IPS-18a (cell line): ENCODE measurements around the gene SLC6A8.

Source experiments
- H3K27ac ChIP-seq: one replicate; pipeline ENCODE4 v1.5.1; 2013; ENCODE audit warnings: low read length
- H3K27me3 ChIP-seq: one replicate; pipeline ENCODE4 v1.6.1; 2013; ENCODE audit warnings: mild to moderate bottlenecking, low read length; ENCODE audit not compliant: control insufficient read depth, insufficient read depth
- H3K36me3 ChIP-seq: one replicate; pipeline ENCODE4 v1.6.1; 2013; ENCODE audit warnings: low read depth, low read length; ENCODE audit not compliant: control insufficient read depth
- H3K4me1 ChIP-seq: one replicate; pipeline ENCODE4 v1.6.1; 2013; ENCODE audit warnings: low read depth, low read length; ENCODE audit not compliant: control insufficient read depth
- H3K4me3 ChIP-seq: one replicate; pipeline ENCODE4 v1.5.1; 2013; ENCODE audit warnings: low read length
- H3K9ac ChIP-seq: one replicate; pipeline ENCODE4 v1.6.1; 2013; ENCODE audit warnings: mild to moderate bottlenecking, low read length, moderate library complexity
- H3K9me3 ChIP-seq: one replicate; pipeline ENCODE4 v1.6.1; 2013; ENCODE audit warnings: low read depth, low read length; ENCODE audit not compliant: control insufficient read depth

Gene SLC6A8

GRCh38 chrX:153687121-153688039 lies at the start of gene SLC6A8:
Gene SLC6A8, plus strand, starts transcription at chrX:153687926. Its CDS starts 649 bp downstream, at chrX:153688575.
- Histone ChIP-seq H3K4me3 (no peak within 1 kb of the TSS), H3K27me3 (no peaks in the 10 kb centered on the region), H3K4me1 (no peaks in the 10 kb centered on the region), H3K9ac (no peak within 1 kb of the TSS), H3K36me3 (no peaks in the 10 kb centered on the region), H3K9me3 (no peaks in the 10 kb centered on the region), H3K27ac (no peak within 1 kb of the TSS)

GRCh38 chrX:153638041-153638371 lies 49.7 kb upstream of the SLC6A8 start:
- Histone ChIP-seq H3K4me3 (no peak overlapping the region), H3K4me1 (no peaks in the 10 kb centered on the region), H3K27me3 (peaks cover 30% of the 10 kb centered on the region), H3K36me3 (no peaks in the 10 kb centered on the region), H3K9me3 (no peaks in the 10 kb centered on the region), H3K27ac (no peak overlapping the region), H3K9ac (no peak overlapping the region)

- Histone ChIP-seq H3K9me3 (no peaks in the 10 kb centered on the region), H3K27me3 (peaks cover 36% of the 10 kb centered on the region), H3K4me1 (no peaks in the 10 kb centered on the region), H3K27ac (no peak overlapping the region), H3K9ac (no peak overlapping the region), H3K36me3 (no peaks in the 10 kb centered on the region), H3K4me3 (no peak overlapping the region)
Observed at GRCh38 chrX:153638436-153639176, 49.1 kb upstream of the SLC6A8 start.

- H3K27me3 ChIP-seq: peaks cover 42% of the 10 kb centered on the region
- H3K9ac ChIP-seq: no peak overlapping the region
- H3K9me3 ChIP-seq: no peaks in the 10 kb centered on the region
- H3K27ac ChIP-seq: no peak overlapping the region
- no peak overlapping the region for H3K4me3 ChIP-seq
- H3K36me3 ChIP-seq: no peaks in the 10 kb centered on the region
- H3K4me1 ChIP-seq: no peaks in the 10 kb centered on the region
Observed at GRCh38 chrX:153639177-153640044, 48.3 kb upstream of the SLC6A8 start.

- no peak overlapping the region for H3K9ac ChIP-seq
- peaks cover 50% of the 10 kb centered on the region for H3K27me3 ChIP-seq
- no peak overlapping the region for H3K27ac ChIP-seq
- no peaks in the 10 kb centered on the region for H3K4me1 ChIP-seq
- H3K9me3 ChIP-seq: no peaks in the 10 kb centered on the region
- H3K36me3 ChIP-seq: no peaks in the 10 kb centered on the region
- no peak overlapping the region for H3K4me3 ChIP-seq
Observed at GRCh38 chrX:153640045-153640686, 47.6 kb upstream of the SLC6A8 start.

GRCh38 chrX:153640736-153641575 lies 46.8 kb upstream of the SLC6A8 start:
- Histone ChIP-seq H3K9ac (no peak overlapping the region), H3K27me3 (peaks cover 57% of the 10 kb centered on the region), H3K9me3 (no peaks in the 10 kb centered on the region), H3K27ac (no peak overlapping the region), H3K36me3 (no peaks in the 10 kb centered on the region), H3K4me1 (no peaks in the 10 kb centered on the region), H3K4me3 (no peak overlapping the region)

GRCh38 chrX:153641627-153642026 lies 46.1 kb upstream of the SLC6A8 start:
- H3K9ac ChIP-seq: no peak overlapping the region
- H3K27ac ChIP-seq: no peak overlapping the region
- H3K9me3 ChIP-seq: no peaks in the 10 kb centered on the region
- H3K27me3 ChIP-seq: peaks cover 64% of the 10 kb centered on the region
- no peak overlapping the region for H3K4me3 ChIP-seq
- H3K36me3 ChIP-seq: no peaks in the 10 kb centered on the region
- H3K4me1 ChIP-seq: no peaks in the 10 kb centered on the region

- no peaks in the 10 kb centered on the region for H3K36me3 ChIP-seq
- H3K9me3 ChIP-seq: no peaks in the 10 kb centered on the region
- no peak overlapping the region for H3K9ac ChIP-seq
- no peak overlapping the region for H3K4me3 ChIP-seq
- H3K27me3 ChIP-seq: peaks cover 69% of the 10 kb centered on the region
- no peak overlapping the region for H3K27ac ChIP-seq
- no peaks in the 10 kb centered on the region for H3K4me1 ChIP-seq
Observed at GRCh38 chrX:153642051-153642654, 45.6 kb upstream of the SLC6A8 start.

GRCh38 chrX:153642655-153643430 lies 44.9 kb upstream of the SLC6A8 start:
- H3K27ac ChIP-seq: no peak overlapping the region
- H3K9ac ChIP-seq: no peak overlapping the region
- H3K4me1 ChIP-seq: no peaks in the 10 kb centered on the region
- H3K27me3 ChIP-seq: peaks cover 76% of the 10 kb centered on the region
- H3K9me3 ChIP-seq: no peaks in the 10 kb centered on the region
- no peaks in the 10 kb centered on the region for H3K36me3 ChIP-seq
- H3K4me3 ChIP-seq: no peak overlapping the region
